Subcutaneous abdominal adipose tissue (tissue), 5 donors: Measurements from ENCODE around the gene CTNNA3.
"Not testable (repeated sequence)": the region's sequence is repeated elsewhere in the genome, so short reads cannot be mapped to it uniquely, and the experiment has no call there.

ENCODE experiments used
- H3K27ac ChIP-seq: one replicate; pipeline ENCODE4 v1.7.0; 2013; ENCODE audit warnings: low read depth, mild to moderate bottlenecking, inconsistent platforms, low read length, moderate library complexity
- H3K27me3 ChIP-seq, 5 donors: one replicate each; pipeline ENCODE4 v1.7.0; 2013; ENCODE audit warnings: low read length in 5 of 5, inconsistent platforms in 1 of 5; ENCODE audit not compliant: control insufficient read depth in 5 of 5, insufficient read depth in 4 of 5
- H3K36me3 ChIP-seq, 5 donors: one replicate each; pipeline ENCODE4 v1.7.0; 2013; ENCODE audit warnings: low read length in 5 of 5; ENCODE audit not compliant: control insufficient read depth in 5 of 5, insufficient read depth in 5 of 5
- H3K4me1 ChIP-seq, 5 donors: one replicate each; pipeline ENCODE4 v1.7.0; 2013; ENCODE audit warnings: low read length in 5 of 5, mild to moderate bottlenecking in 3 of 5, moderate library complexity in 1 of 5; ENCODE audit not compliant: control insufficient read depth in 5 of 5, insufficient read depth in 5 of 5
- H3K4me3 ChIP-seq, 5 donors: one replicate each; pipeline ENCODE4 v1.7.0; 2013; ENCODE audit warnings: low read length in 5 of 5, low read depth in 1 of 5
- H3K9ac ChIP-seq, 5 donors: one replicate each; pipeline ENCODE4 v1.7.0; 2013; ENCODE audit warnings: low read length in 5 of 5, mild to moderate bottlenecking in 4 of 5, moderate library complexity in 3 of 5
- H3K9me3 ChIP-seq, 5 donors: one replicate each; pipeline ENCODE4 v1.7.0; 2013; ENCODE audit warnings: low read length in 5 of 5; ENCODE audit not compliant: control insufficient read depth in 5 of 5
- donor health status: healthy.
- donor health status: healthy.
- donor health status: healthy.
- donor health status: healthy.
- donor health status: healthy.

The CTNNA3 gene

DNA sequence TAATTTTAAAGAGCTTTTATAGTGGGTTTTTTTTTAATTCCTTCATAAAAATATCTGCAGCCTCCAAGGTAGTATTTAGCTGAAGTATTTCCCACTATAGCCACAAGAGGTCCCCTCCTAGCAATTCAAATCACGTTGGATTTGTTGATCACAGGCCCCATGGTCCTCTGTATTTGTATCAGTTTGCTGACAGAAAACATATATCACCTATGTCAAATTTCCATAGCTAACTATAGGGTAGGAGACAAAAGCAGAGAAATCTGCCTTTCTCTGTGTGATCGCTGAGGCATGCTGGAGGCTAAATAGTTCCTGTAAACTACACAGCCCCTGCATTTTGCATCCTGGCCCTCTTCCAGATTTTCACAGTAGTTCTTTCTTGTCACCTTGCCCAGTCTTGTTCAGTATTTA, 1.7 kb upstream of the CTNNA3 start:
- no peaks in the 10 kb centered on the region for H3K36me3 ChIP-seq
- H3K27ac ChIP-seq: no peak overlapping the region
- H3K27me3 ChIP-seq: peaks cover 0 to 5% (median 0%) of the 10 kb centered on the region in 5 donors
- no peaks in the 10 kb centered on the region for H3K9me3 ChIP-seq
- H3K4me3 ChIP-seq: no peak overlapping the region
- H3K4me1 ChIP-seq: peaks cover 0 to 4% (median 3%) of the 10 kb centered on the region in 5 donors
- no peak overlapping the region for H3K9ac ChIP-seq

DNA sequence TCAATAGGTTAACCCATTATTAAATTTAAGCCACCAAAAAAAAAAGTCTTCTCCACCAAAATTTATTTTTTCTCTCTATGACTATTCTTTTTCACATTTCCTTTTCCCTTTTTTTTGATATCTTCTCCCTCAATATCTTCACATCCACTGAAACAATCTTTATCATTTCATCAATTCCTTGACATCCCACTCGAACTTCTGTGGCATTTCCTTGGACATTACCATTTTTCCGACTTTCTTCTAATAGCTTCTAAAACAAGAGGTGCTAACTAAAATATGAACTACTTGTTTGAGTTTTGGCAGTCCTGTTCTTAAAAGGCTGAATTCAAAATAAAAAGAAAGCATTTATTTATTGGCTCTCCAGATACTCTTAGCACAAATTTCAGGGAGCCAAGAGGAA, 684 bp upstream of the CTNNA3 start:
- Histone ChIP-seq H3K4me3 (no peak overlapping the region), H3K9ac (no peak overlapping the region), H3K27me3 (peaks cover 0 to 5% (median 0%) of the 10 kb centered on the region in 5 donors), H3K4me1 (peaks cover 0 to 4% (median 3%) of the 10 kb centered on the region in 5 donors), H3K36me3 (no peaks in the 10 kb centered on the region), H3K27ac (no peak overlapping the region), H3K9me3 (no peaks in the 10 kb centered on the region)

DNA sequence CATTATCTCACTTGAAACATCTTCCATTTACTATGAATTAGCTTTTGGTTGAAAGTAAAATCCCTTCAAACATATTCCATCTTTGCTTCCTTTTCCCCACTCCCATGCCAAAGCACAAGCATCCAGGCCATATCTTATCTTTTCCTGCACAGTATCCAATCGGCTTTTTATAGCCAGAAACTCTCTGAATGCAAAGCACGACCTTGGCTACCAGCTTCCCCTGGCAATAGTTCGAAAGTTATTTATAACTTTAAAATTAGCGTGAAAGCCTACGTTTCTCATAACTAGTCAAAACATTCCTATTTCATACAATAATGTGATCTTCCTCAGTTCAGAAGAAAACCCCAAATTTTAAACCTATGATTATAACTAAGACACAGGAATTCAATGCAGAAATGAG, 440 bp downstream of the CTNNA3 start:
- Histone ChIP-seq H3K36me3 (no peaks in the 10 kb centered on the region), H3K9ac (no peak overlapping the region), H3K27ac (no peak overlapping the region), H3K4me1 (peaks cover 0 to 4% (median 3%) of the 10 kb centered on the region in 5 donors), H3K27me3 (peaks cover 0 to 5% (median 0%) of the 10 kb centered on the region in 5 donors), H3K9me3 (no peaks in the 10 kb centered on the region), H3K4me3 (no peak overlapping the region)

DNA sequence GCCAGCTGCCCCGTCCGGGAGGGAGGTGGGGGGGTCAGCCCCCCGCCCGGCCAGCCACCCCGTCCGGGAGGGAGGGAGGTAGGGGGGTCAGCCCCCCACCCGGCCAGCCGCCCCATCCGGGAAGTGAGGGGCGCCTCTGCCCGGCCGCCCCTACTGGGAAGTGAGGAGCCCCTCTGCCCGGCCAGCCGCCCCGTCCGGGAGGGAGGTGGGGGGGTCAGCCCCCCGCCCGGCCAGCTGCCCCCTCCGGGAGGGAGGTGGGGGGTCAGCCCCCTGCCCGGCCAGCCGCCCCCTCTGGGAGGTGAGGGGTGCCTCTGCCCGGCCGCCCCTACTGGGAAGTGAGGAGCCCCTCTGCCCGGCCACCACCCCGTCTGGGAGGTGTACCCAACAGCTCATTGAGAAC, 4.1 kb downstream of the CTNNA3 start:
- not testable (repeated sequence) for H3K4me3 ChIP-seq, H3K9me3 ChIP-seq, H3K4me1 ChIP-seq, H3K9ac ChIP-seq, H3K36me3 ChIP-seq, H3K27me3 ChIP-seq, H3K27ac ChIP-seq

DNA sequence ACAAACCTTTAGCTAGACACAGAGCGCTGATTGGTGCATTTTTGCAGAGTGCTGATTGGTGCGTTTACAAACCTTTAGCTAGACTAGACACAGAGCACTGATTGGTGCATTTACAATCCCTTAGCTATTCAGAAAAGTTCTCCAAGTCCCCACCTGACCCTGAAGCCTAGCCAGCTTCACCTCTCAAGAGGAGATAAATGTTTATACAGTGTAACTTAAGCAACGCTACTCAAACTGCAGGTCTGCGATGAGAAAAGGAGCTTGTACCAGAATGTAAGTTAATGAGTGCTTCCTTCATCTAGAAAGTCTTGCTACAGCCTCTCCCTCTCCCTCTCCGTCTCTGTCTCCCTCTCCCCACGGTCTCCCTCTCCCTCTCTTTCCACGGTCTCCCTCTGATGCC, 5.5 kb downstream of the CTNNA3 start:
- H3K9me3 ChIP-seq, H3K36me3 ChIP-seq, H3K27ac ChIP-seq, H3K4me1 ChIP-seq, H3K9ac ChIP-seq, H3K27me3 ChIP-seq, H3K4me3 ChIP-seq: not testable (repeated sequence)

DNA sequence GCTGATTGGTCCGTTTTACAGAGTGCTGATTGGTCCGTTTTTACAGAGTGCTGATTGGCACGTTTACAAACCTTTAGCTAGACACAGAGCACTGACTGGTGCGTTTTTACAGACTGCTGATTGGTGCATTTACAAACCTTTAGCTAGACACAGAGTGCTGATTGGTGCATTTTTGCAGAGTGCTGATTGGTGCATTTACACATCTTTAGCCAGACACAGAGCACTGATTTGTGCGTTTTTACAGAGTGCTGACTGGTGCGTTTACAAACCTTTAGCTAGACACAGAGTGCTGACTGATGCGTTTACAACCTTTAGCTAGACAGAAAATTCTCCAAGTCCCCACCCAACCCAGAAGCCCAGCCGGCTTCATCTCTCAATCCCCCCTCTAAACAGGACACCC, 11.9 kb downstream of the CTNNA3 start:
- not testable (repeated sequence) for H3K27ac ChIP-seq, H3K27me3 ChIP-seq, H3K4me3 ChIP-seq, H3K36me3 ChIP-seq, H3K9ac ChIP-seq, H3K4me1 ChIP-seq
- H3K9me3 ChIP-seq: peaks cover 0 to 22% (median 15%) of the 10 kb centered on the region in 5 donors

DNA sequence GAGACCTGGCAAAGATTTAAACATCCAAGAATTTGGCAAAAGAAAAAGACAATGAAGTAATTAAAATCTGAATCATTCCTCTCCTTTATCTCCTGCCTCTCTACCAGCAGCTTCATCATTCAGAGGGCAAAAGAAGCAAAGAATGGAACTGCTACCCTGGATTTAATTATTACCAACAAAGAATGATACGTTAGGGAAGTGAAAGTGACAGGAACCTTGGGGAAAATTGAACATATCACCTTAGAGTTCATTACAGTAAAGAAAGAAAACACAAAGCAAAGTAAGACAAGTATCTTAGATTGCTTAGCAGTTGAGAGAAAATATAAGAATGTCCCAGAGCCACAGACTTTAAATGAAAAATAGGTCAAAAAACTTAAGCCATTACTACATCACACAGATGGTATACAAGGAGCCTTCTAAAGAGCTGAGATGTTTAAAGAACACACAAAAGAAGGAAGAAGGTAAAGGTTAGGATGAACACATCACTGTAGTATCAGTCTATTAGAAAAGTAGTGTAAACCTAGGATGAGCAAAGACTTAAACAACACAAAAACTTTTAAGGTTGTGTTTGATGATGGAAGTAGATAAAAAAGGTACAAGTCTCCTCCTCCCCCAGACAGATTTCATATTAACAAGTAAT, 17.5 kb downstream of the CTNNA3 start:
- Histone ChIP-seq H3K9me3 (peaks cover 0 to 9% (median 6%) of the 10 kb centered on the region in 5 donors), H3K4me3 (no peak overlapping the region), H3K27me3 (peaks cover 0 to 2% (median 0%) of the 10 kb centered on the region in 5 donors), H3K27ac (no peak overlapping the region), H3K36me3 (no peaks in the 10 kb centered on the region), H3K9ac (no peak overlapping the region), H3K4me1 (no peaks in the 10 kb centered on the region)

DNA sequence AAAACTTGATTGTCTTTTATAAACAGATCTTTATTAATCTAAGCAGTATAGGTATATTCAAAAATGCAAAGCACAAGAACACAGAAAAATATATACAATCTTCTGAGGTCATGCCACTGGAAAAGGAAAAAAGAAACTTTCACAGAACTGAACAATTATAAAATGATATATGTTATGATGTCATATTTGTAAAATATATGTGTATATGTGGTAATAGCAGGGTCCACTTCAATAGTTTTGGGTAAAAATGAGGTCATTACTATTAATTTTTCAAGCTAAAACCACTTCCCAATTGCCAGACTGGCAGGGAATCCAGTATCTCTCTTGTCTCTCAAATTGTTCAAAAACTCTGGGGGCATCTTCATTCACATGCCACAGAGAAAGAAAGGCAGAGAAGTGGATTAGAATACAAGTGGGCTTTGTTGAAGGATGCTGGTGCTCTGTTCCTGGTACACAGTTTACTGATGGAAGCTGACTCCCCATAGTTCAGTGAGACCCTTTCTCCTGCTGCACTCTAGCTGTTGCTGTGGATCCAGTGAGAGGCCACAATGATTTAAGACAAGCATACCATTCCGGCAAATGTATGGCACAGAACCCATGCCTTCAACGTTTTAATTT, 19.7 kb downstream of the CTNNA3 start:
- Histone ChIP-seq H3K4me1 (no peaks in the 10 kb centered on the region), H3K27me3 (peaks cover 0 to 2% (median 0%) of the 10 kb centered on the region in 5 donors), H3K27ac (no peak overlapping the region), H3K4me3 (no peak overlapping the region), H3K9me3 (no peaks in the 10 kb centered on the region), H3K9ac (no peak overlapping the region), H3K36me3 (no peaks in the 10 kb centered on the region)

DNA sequence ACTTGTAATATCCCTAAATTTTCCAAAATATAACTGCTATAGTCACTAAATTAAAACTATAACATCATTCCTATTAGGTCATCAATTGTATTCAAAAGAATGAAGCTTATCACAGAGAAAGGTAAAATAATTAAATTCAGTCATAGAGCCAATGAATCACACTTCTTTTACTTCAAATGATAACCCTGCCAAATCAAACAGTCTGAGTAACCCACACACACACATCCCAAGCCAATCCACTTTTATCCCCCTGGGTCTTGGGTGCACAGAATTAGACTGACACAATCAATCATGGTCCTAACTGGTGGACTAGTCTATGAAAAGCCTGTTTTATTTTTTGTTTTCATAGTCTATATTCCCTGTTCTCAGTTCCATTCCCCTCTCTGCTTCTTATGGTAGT, 25.6 kb downstream of the CTNNA3 start:
- H3K4me1 ChIP-seq: peaks cover 0 to 5% (median 0%) of the 10 kb centered on the region in 5 donors
- H3K4me3 ChIP-seq: no peak overlapping the region
- no peaks in the 10 kb centered on the region for H3K27me3 ChIP-seq
- no peaks in the 10 kb centered on the region for H3K36me3 ChIP-seq
- no peaks in the 10 kb centered on the region for H3K9me3 ChIP-seq
- H3K9ac ChIP-seq: no peak overlapping the region
- no peak overlapping the region for H3K27ac ChIP-seq

DNA sequence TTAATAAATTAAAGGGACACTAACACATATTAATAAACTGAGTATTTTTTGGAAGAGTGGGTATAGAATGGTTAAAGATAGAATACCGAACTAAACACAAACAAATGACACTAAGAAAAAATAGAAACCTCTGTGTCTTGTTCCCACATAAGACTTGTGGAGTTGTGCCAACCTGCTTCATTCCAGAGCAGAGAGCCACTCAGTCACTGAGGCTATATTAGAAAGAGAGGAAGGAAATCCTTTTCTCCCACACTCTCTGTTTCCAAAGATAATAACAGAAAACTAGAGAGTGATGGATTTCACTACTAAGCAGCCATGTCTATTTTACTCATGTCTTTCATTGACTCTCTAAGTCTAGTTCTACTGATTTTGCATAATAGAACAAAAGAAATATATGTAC, 26.0 kb downstream of the CTNNA3 start:
- H3K27ac ChIP-seq: no peak overlapping the region
- H3K9ac ChIP-seq: no peak overlapping the region
- no peaks in the 10 kb centered on the region for H3K9me3 ChIP-seq
- no peak overlapping the region for H3K4me3 ChIP-seq
- peaks cover 0 to 7% (median 0%) of the 10 kb centered on the region in 5 donors for H3K4me1 ChIP-seq
- no peaks in the 10 kb centered on the region for H3K27me3 ChIP-seq
- H3K36me3 ChIP-seq: no peaks in the 10 kb centered on the region
